Fibroblast of upper back skin (primary cell): ENCODE measurements around the gene ZDHHC9.
A peak's percentile ranks its signal among the peaks of the same experiment; 100 is the strongest.

Experiments
- DNase-seq: peaks from one replicate; pipeline ENCODE4 v3.0.0-alpha.2; 2013

Gene ZDHHC9

GRCh38 chrX:129784371-129784770, 59.3 kb downstream of the ZDHHC9 start:
- DNase-seq, result no peak

GRCh38 chrX:129783291-129783713, 60.4 kb downstream of the ZDHHC9 start:
- DNase-seq, result no peak

- DNase-seq, result no peak
Observed at GRCh38 chrX:129782706-129783105, 61.0 kb downstream of the ZDHHC9 start.

GRCh38 chrX:129781680-129782495, 61.8 kb downstream of the ZDHHC9 start:
- DNase-seq, result no peak

GRCh38 chrX:129781134-129781672, 62.5 kb downstream of the ZDHHC9 start:
- DNase-seq, result no peak

- no peak for DNase-seq
Observed at GRCh38 chrX:129780441-129781105, 63.1 kb downstream of the ZDHHC9 start.

GRCh38 chrX:129779747-129780146, 63.9 kb downstream of the ZDHHC9 start, which contains the start of gene SASH3:
Gene SASH3, plus strand, starts transcription at chrX:129779949. Its CDS starts 149 bp downstream, at chrX:129780098.
- no peak for DNase-seq

- DNase-seq, result no peak
Observed at GRCh38 chrX:129779086-129779672, 64.5 kb downstream of the ZDHHC9 start.

- no peak for DNase-seq
Observed at GRCh38 chrX:129777218-129778030, 66.3 kb downstream of the ZDHHC9 start.

- DNase-seq, result no peak
Observed at GRCh38 chrX:129773649-129774458, 69.8 kb downstream of the ZDHHC9 start.

GRCh38 chrX:129772796-129773431, 70.8 kb downstream of the ZDHHC9 start:
- no peak for DNase-seq

GRCh38 chrX:129771266-129771995, 72.3 kb downstream of the ZDHHC9 start:
- no peak for DNase-seq

- no peak for DNase-seq
Observed at GRCh38 chrX:129769467-129770154, 74.1 kb downstream of the ZDHHC9 start.

- DNase-seq, result peak; percentile 39
Observed at GRCh38 chrX:129768586-129769466, 74.9 kb downstream of the ZDHHC9 start.

GRCh38 chrX:129768186-129768585, 75.5 kb downstream of the ZDHHC9 start:
- DNase-seq, result no peak

GRCh38 chrX:129763666-129764065, 80.0 kb downstream of the ZDHHC9 start:
- no peak for DNase-seq

- DNase-seq, result no peak
Observed at GRCh38 chrX:129762448-129762847, 81.2 kb downstream of the ZDHHC9 start.

GRCh38 chrX:129761596-129761995, 82.1 kb downstream of the ZDHHC9 start:
- DNase-seq, result no peak

- DNase-seq, result no peak
Observed at GRCh38 chrX:129760981-129761380, 82.7 kb downstream of the ZDHHC9 start.
